Caco-2 (cell line): ENCODE results near the gene TPX2. TPM values are rescaled to one million over a fixed set of nuclear protein-coding genes. Genes with fewer than 3 reads are reported as not detected.

Experiments used
- total RNA-seq: library from RNA; stranded (reverse); gene quantifications from 2 replicates; pipeline ENCODE4 v1.2.3, GENCODE V29; 2022

TPX2 gene
- total RNA-seq, 1 experiment from 2014 or later: 237 TPM

Other genes starting within 250 kb of the TPX2 start
- 435 and 443 TPM in 2 replicates for gene HM13, start 224.8 kb upstream of the TPX2 start, total RNA-seq
- gene ID1, start 134.0 kb upstream of the TPX2 start, total RNA-seq: 157 and 163 TPM in 2 replicates
- not detected in 2 replicates for gene COX4I2, start 101.4 kb upstream of the TPX2 start, total RNA-seq
- 444 and 469 TPM in 2 replicates for gene BCL2L1, start 16.4 kb upstream of the TPX2 start, total RNA-seq
- 0.77 and 0.91 TPM in 2 replicates for gene MYLK2, start 80.1 kb downstream of the TPX2 start, total RNA-seq
- gene FOXS1, start 106.3 kb downstream of the TPX2 start, total RNA-seq: not detected in 2 replicates
- 8.2 and 9.1 TPM in 2 replicates for gene DUSP15, start 131.2 kb downstream of the TPX2 start, total RNA-seq
- gene TTLL9, start 131.3 kb downstream of the TPX2 start, total RNA-seq: not detected in 2 replicates
- gene PDRG1, start 212.8 kb downstream of the TPX2 start, total RNA-seq: 55.7 and 56.8 TPM in 2 replicates
- gene XKR7, start 228.9 kb downstream of the TPX2 start, total RNA-seq: not detected in 2 replicates